ENCODE measurements around the gene OR14I1. TPM values are rescaled to one million over a fixed set of nuclear protein-coding genes. Genes with fewer than 3 reads are reported as not detected.

OR14I1 gene
- total RNA-seq = not detected in 2 replicates
- long read RNA-seq = 0 reads

GRCh38 chr1:248702714-248703113, at the start of gene OR14I1:
OR14I1 (minus strand) TSS chr1:248702766.
- Mint-ChIP-seq H3K9me3 (ENCODE audit: low read depth) (peaks cover 21% of the 10 kb centered on the region), H3K36me3 (ENCODE audit: insufficient read depth) (peaks cover 6% of the 10 kb centered on the region), H3K4me3 (ENCODE audit: low read depth) (no peak within 1 kb of the TSS), H3K4me1 (ENCODE audit: low read depth) (no peaks in the 10 kb centered on the region), H3K27me3 (no peaks in the 10 kb centered on the region), H3K27ac (no peak within 1 kb of the TSS)
- no peak for TF ChIP-seq CTCF (IDR thresholded peaks at IDR 0.05; ENCODE audit: unreplicated experiment)
- no peak for DNase-seq (ENCODE audit: low spot score, unreplicated experiment)

- Mint-ChIP-seq H3K27me3 (no peaks in the 10 kb centered on the region), H3K27ac (no peak overlapping the region), H3K4me1 (ENCODE audit: low read depth) (no peaks in the 10 kb centered on the region), H3K4me3 (ENCODE audit: low read depth) (no peak overlapping the region), H3K36me3 (ENCODE audit: insufficient read depth) (no peaks in the 10 kb centered on the region), H3K9me3 (ENCODE audit: low read depth) (peaks cover 31% of the 10 kb centered on the region)
- no peak for TF ChIP-seq CTCF (IDR thresholded peaks at IDR 0.05; ENCODE audit: unreplicated experiment)
- no peak for DNase-seq (ENCODE audit: low spot score, unreplicated experiment)
Observed at GRCh38 chr1:248751635-248752034, 49.1 kb upstream of the OR14I1 start.

- H3K4me1 Mint-ChIP-seq (ENCODE audit: low read depth) = no peaks in the 10 kb centered on the region
- H3K4me3 Mint-ChIP-seq (ENCODE audit: low read depth) = no peak overlapping the region
- H3K27me3 Mint-ChIP-seq = no peaks in the 10 kb centered on the region
- H3K9me3 Mint-ChIP-seq (ENCODE audit: low read depth) = peaks cover 32% of the 10 kb centered on the region
- DNase-seq (ENCODE audit: low spot score, unreplicated experiment) = no peak
- no peak for TF ChIP-seq CTCF (IDR thresholded peaks at IDR 0.05; ENCODE audit: unreplicated experiment)
- H3K36me3 Mint-ChIP-seq (ENCODE audit: insufficient read depth) = peaks cover 2% of the 10 kb centered on the region
- H3K27ac Mint-ChIP-seq = no peak overlapping the region
Observed at GRCh38 chr1:248751142-248751541, 48.6 kb upstream of the OR14I1 start.

GRCh38 chr1:248750496-248750895, 47.9 kb upstream of the OR14I1 start:
- H3K27me3 Mint-ChIP-seq = no peaks in the 10 kb centered on the region
- H3K27ac Mint-ChIP-seq = no peak overlapping the region
- H3K4me1 Mint-ChIP-seq (ENCODE audit: low read depth) = no peaks in the 10 kb centered on the region
- no peak for TF ChIP-seq CTCF (IDR thresholded peaks at IDR 0.05; ENCODE audit: unreplicated experiment)
- DNase-seq (ENCODE audit: low spot score, unreplicated experiment) = no peak
- H3K9me3 Mint-ChIP-seq (ENCODE audit: low read depth) = peaks cover 30% of the 10 kb centered on the region
- no peak overlapping the region for H3K4me3 Mint-ChIP-seq (ENCODE audit: low read depth)
- H3K36me3 Mint-ChIP-seq (ENCODE audit: insufficient read depth) = peaks cover 3% of the 10 kb centered on the region

GRCh38 chr1:248748211-248748610, 45.6 kb upstream of the OR14I1 start:
- peaks cover 3% of the 10 kb centered on the region for H3K36me3 Mint-ChIP-seq (ENCODE audit: insufficient read depth)
- H3K9me3 Mint-ChIP-seq (ENCODE audit: low read depth) = peaks cover 39% of the 10 kb centered on the region

More at GRCh38 chr1:248748211-248748610, 45.6 kb upstream of the OR14I1 start:
- H3K4me1 Mint-ChIP-seq (ENCODE audit: low read depth) = no peaks in the 10 kb centered on the region
- no peak overlapping the region for H3K4me3 Mint-ChIP-seq (ENCODE audit: low read depth)
- no peaks in the 10 kb centered on the region for H3K27me3 Mint-ChIP-seq
- no peak for TF ChIP-seq CTCF (IDR thresholded peaks at IDR 0.05; ENCODE audit: unreplicated experiment)
- no peak overlapping the region for H3K27ac Mint-ChIP-seq
- DNase-seq (ENCODE audit: low spot score, unreplicated experiment) = no peak

Measured in progenitor cell of endocrine pancreas (in vitro differentiated cells).